Thyroid gland (tissue), 4 donors: ENCODE measurements around the gene RPS19. TPM values are rescaled to one million over a fixed set of nuclear protein-coding genes. Genes with fewer than 3 reads are reported as not detected.
A peak's percentile ranks its signal among the peaks of the same experiment; 100 is the strongest.

Experiments used
- DNase-seq, 2 donors: peaks; one replicate each; pipeline ENCODE4 v3.0.0-alpha.2; 2019
- H3K27ac ChIP-seq, 3 donors: fragments of 200-600 bp; sonication (generic); 1 replicate in 2 of 3; 2 replicates in 1 of 3; pipeline ENCODE4 v1.5.1; 2016 to 2019; ENCODE audit warnings: mild to moderate bottlenecking in 1 of 3, moderate library complexity in 1 of 3
- H3K27me3 ChIP-seq: fragments of 200-600 bp; sonication (generic); one replicate; pipeline ENCODE4 v1.5.1; 2019
- H3K36me3 ChIP-seq, 2 donors: fragments of 200-600 bp; sonication (generic); one replicate each; pipeline ENCODE4 v1.5.1; 2016 to 2019
- H3K4me1 ChIP-seq, 2 donors: fragments of 200-600 bp; sonication (generic); one replicate each; pipeline ENCODE4 v1.5.1; 2017 to 2019
- H3K4me3 ChIP-seq, 3 donors: fragments of 200-600 bp; sonication (generic); replicated peaks in 1 of 3; 1 replicate in 2 of 3; 2 replicates in 1 of 3; pipeline ENCODE4 v1.5.1; 2016; ENCODE audit warnings: mild to moderate bottlenecking in 1 of 3
- H3K9me3 ChIP-seq: fragments of 200-600 bp; sonication (generic); one replicate; pipeline ENCODE4 v1.5.1; 2017
- POLR2A ChIP-seq, 2 donors: fragments of 450-650 bp; IDR thresholded peaks; one replicate each; pipeline ENCODE4 v1.6.1; 2017; ENCODE audit warnings: antibody characterized with exemption in 2 of 2, mild to moderate bottlenecking in 2 of 2, moderate library complexity in 1 of 2
- whole genome bisulfite sequencing, 2 donors: methylation state at CpG; one replicate each; pipeline ENCODE4 v1.1.5; 2017; 5-methylcytosine and 5-hydroxymethylcytosine counted together
- intact Hi-C: fragments of 100-400 bp; cut with DNase I; formaldehyde crosslinking; loops from one replicate; pipeline ENCODE4 v1.15.1; 2023
- total RNA-seq, 4 donors: library from RNA; depleted of rRNA; stranded (reverse); fragments of >200 nt; gene quantifications; one replicate each; pipeline ENCODE4 v1.2.3, GENCODE V29; 2016
- TF ChIP-seq, protein P1 (sequence below), 6 experiments: fragments of 200-600 bp in 3 of 6; fragments of 450-650 bp in 3 of 6; sonication (generic) in 3 of 6; IDR thresholded peaks; one replicate each; pipeline ENCODE4 v1.5.1; 2016 to 2019; ENCODE audit warnings: antibody characterized with exemption in 6 of 6, mild to moderate bottlenecking in 2 of 6, inconsistent platforms in 1 of 6, moderate library complexity in 1 of 6

RPS19 gene
- total RNA-seq, 4 donors from 2014 or later = 351 to 1,305 (median 623) TPM

GRCh38 chr19:41815301-41815700 is 44.8 kb upstream of the RPS19 start:
- peaks cover 7% of the 10 kb centered on the region in 2 donors for H3K4me1 ChIP-seq
- TF ChIP-seq, protein P1, sequence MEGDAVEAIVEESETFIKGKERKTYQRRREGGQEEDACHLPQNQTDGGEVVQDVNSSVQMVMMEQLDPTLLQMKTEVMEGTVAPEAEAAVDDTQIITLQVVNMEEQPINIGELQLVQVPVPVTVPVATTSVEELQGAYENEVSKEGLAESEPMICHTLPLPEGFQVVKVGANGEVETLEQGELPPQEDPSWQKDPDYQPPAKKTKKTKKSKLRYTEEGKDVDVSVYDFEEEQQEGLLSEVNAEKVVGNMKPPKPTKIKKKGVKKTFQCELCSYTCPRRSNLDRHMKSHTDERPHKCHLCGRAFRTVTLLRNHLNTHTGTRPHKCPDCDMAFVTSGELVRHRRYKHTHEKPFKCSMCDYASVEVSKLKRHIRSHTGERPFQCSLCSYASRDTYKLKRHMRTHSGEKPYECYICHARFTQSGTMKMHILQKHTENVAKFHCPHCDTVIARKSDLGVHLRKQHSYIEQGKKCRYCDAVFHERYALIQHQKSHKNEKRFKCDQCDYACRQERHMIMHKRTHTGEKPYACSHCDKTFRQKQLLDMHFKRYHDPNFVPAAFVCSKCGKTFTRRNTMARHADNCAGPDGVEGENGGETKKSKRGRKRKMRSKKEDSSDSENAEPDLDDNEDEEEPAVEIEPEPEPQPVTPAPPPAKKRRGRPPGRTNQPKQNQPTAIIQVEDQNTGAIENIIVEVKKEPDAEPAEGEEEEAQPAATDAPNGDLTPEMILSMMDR (IDR thresholded peaks at IDR 0.05) = no peak
- TF ChIP-seq POLR2A (IDR thresholded peaks at IDR 0.05) = no peak
- H3K4me3 ChIP-seq = no peak overlapping the region
- H3K9me3 ChIP-seq = no peaks in the 10 kb centered on the region
- intact Hi-C loops = no loop called here
- H3K27ac ChIP-seq = no peak overlapping the region
- 68 to 80% methylated on average over 4 of the region's 4 CpGs for WGBS, 2 donors
- H3K36me3 ChIP-seq = no peaks in the 10 kb centered on the region
- H3K27me3 ChIP-seq = no peaks in the 10 kb centered on the region
- no peak for DNase-seq

DNA sequence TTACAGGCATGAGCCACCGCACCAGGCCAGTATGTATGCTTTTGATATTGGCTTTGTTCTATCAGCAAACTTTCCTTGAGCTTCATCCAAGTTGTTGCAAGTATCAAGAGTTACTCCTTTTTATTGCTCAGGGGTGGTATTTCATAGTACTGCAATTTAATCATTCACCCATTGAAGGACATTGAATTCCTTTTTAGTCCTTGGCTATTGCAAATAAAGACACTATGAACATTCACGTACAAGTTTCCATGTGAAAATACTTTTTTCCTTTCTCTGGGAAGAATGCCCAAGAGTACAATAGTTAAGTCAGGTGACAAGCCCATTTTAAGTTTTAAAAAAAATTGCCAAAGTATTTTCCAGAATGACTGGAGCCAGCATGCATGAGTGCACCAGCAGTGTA is 43.3 kb upstream of the RPS19 start:
- peak in 1 of 2 donors; percentile 11 for DNase-seq
- H3K27me3 ChIP-seq = no peaks in the 10 kb centered on the region
- H3K27ac ChIP-seq = peak overlapping the region in 1 of 3 donors; percentile 61
- WGBS, 2 donors = 54 to 57% methylated on average over 2 of the region's 2 CpGs
- H3K4me1 ChIP-seq = peaks cover 7% of the 10 kb centered on the region in 2 donors
- intact Hi-C loops = no loop called here
- no peaks in the 10 kb centered on the region for H3K36me3 ChIP-seq
- no peak for TF ChIP-seq POLR2A (IDR thresholded peaks at IDR 0.05)
- TF ChIP-seq, protein P1 (IDR thresholded peaks at IDR 0.05) = no peak
- H3K4me3 ChIP-seq = no peak overlapping the region
- H3K9me3 ChIP-seq = no peaks in the 10 kb centered on the region

GRCh38 chr19:41821003-41821735 is 38.9 kb upstream of the RPS19 start:
- no peak overlapping the region for H3K4me3 ChIP-seq
- H3K4me1 ChIP-seq = peaks cover 7% of the 10 kb centered on the region in 2 donors
- TF ChIP-seq, protein P1 (IDR thresholded peaks at IDR 0.05) = peak; percentile 26 to 94 (median 80)
- TF ChIP-seq POLR2A (IDR thresholded peaks at IDR 0.05) = no peak
- DNase-seq = peak; percentile 48 to 50
- no peaks in the 10 kb centered on the region for H3K9me3 ChIP-seq
- H3K27ac ChIP-seq = no peak overlapping the region
- intact Hi-C loops = no loop called here
- no peaks in the 10 kb centered on the region for H3K27me3 ChIP-seq
- WGBS, 2 donors = 28 to 31% methylated on average over 12 of the region's 12 CpGs
- H3K36me3 ChIP-seq = no peaks in the 10 kb centered on the region

GRCh38 chr19:41837981-41838708 is 21.9 kb upstream of the RPS19 start:
- Histone ChIP-seq H3K27me3 (no peaks in the 10 kb centered on the region), H3K9me3 (no peaks in the 10 kb centered on the region), H3K27ac (no peak overlapping the region), H3K4me3 (no peak overlapping the region), H3K36me3 (no peaks in the 10 kb centered on the region), H3K4me1 (no peaks in the 10 kb centered on the region)
- DNase-seq = no peak
- intact Hi-C loops = no loop called here
- WGBS, 2 donors = 56 to 71% methylated on average over 13 of the region's 13 CpGs
- TF ChIP-seq, protein P1 (IDR thresholded peaks at IDR 0.05) = no peak
- TF ChIP-seq POLR2A (IDR thresholded peaks at IDR 0.05) = no peak

- no peak for TF ChIP-seq POLR2A (IDR thresholded peaks at IDR 0.05)
- TF ChIP-seq, protein P1 (IDR thresholded peaks at IDR 0.05) = no peak
- 54 to 78% methylated on average over 2 of the region's 2 CpGs for WGBS, 2 donors
Measured at GRCh38 chr19:41839211-41839610, 20.8 kb upstream of the RPS19 start.

More at GRCh38 chr19:41839211-41839610, 20.8 kb upstream of the RPS19 start:
- H3K27me3 ChIP-seq = no peaks in the 10 kb centered on the region
- H3K36me3 ChIP-seq = no peaks in the 10 kb centered on the region
- H3K9me3 ChIP-seq = no peaks in the 10 kb centered on the region
- intact Hi-C loops = no loop called here
- no peak for DNase-seq
- no peak overlapping the region for H3K4me3 ChIP-seq
- no peak overlapping the region for H3K27ac ChIP-seq
- H3K4me1 ChIP-seq = no peaks in the 10 kb centered on the region
